Erythroblast (primary cell): ENCODE data around the gene MAN1C1.

ENCODE experiments used
- GATA1 ChIP-seq: IDR thresholded peaks from 2 replicates; pipeline ENCODE4 v1.6.1; 2011; ENCODE audit warnings: low read depth, mild to moderate bottlenecking, control low read depth, low read length, moderate library complexity
- POLR2A ChIP-seq: IDR thresholded peaks from 2 replicates; pipeline ENCODE4 v1.6.1; 2011; ENCODE audit warnings: mild to moderate bottlenecking, low read length

GRCh38 chr1:25569597-25570396 is 46.8 kb upstream of the MAN1C1 start:
- no peak for TF ChIP-seq POLR2A
- no peak for TF ChIP-seq GATA1
